Smooth muscle cell (in vitro differentiated cells): Measurements from ENCODE around the gene MAGOH. TPM values are rescaled to one million over a fixed set of nuclear protein-coding genes. Genes with fewer than 3 reads are reported as not detected.

Experiments
- DNase-seq: peaks from one replicate; lab custom pipeline; 2025; ENCODE audit not compliant: unreplicated experiment; lab: John Stamatoyannopoulos, UW
- H2AFZ ChIP-seq: fragments of 200-600 bp; sonication (generic); 2 replicates; pipeline ENCODE4 v1.6.0; 2016; ENCODE audit warnings: antibody characterized with exemption, low read depth, mild to moderate bottlenecking
- H3F3A ChIP-seq: fragments of 200-600 bp; sonication (generic); 2 replicates; pipeline ENCODE4 v1.6.0; 2017; ENCODE audit warnings: antibody characterized with exemption, low read depth
- H3K27ac ChIP-seq: fragments of 200-600 bp; sonication (generic); 2 replicates; pipeline ENCODE4 v1.5.1; 2016; ENCODE audit warnings: low read depth, mild to moderate bottlenecking
- H3K27me3 ChIP-seq: fragments of 200-600 bp; sonication (generic); 2 replicates; pipeline ENCODE4 v1.6.1; 2016; ENCODE audit warnings: low read depth, mild to moderate bottlenecking
- H3K36me3 ChIP-seq: fragments of 200-600 bp; sonication (generic); 2 replicates; pipeline ENCODE4 v1.5.1; 2016; ENCODE audit warnings: low read depth
- H3K4me1 ChIP-seq: fragments of 200-600 bp; sonication (generic); 2 replicates; pipeline ENCODE4 v1.5.1; 2016; ENCODE audit warnings: low read depth
- H3K4me2 ChIP-seq: fragments of 200-600 bp; sonication (generic); 2 replicates; pipeline ENCODE4 v1.6.0; 2016; ENCODE audit warnings: mild to moderate bottlenecking
- H3K4me3 ChIP-seq: fragments of 200-600 bp; sonication (generic); 2 replicates; pipeline ENCODE4 v1.5.1; 2016; ENCODE audit warnings: mild to moderate bottlenecking
- H3K79me2 ChIP-seq: fragments of 200-600 bp; sonication (generic); 2 replicates; pipeline ENCODE4 v1.6.0; 2016; ENCODE audit warnings: low read depth, mild to moderate bottlenecking
- H3K9ac ChIP-seq: fragments of 200-600 bp; sonication (generic); 2 replicates; pipeline ENCODE4 v1.6.0; 2016; ENCODE audit warnings: low read depth
- H3K9me3 ChIP-seq: fragments of 200-600 bp; sonication (generic); replicated peaks from 2 replicates; pipeline ENCODE4 v1.5.1; 2016; ENCODE audit warnings: low read depth
- H4K20me1 ChIP-seq: fragments of 200-600 bp; sonication (generic); 2 replicates; pipeline ENCODE4 v1.6.0; 2016; ENCODE audit warnings: low read depth
- CTCF ChIP-seq: fragments of 200-600 bp; sonication (generic); IDR thresholded peaks from 2 replicates; pipeline ENCODE4 v1.5.1; 2017; ENCODE audit warnings: borderline replicate concordance, mild to moderate bottlenecking, antibody characterized with exemption; ENCODE audit not compliant: insufficient read depth, poor library complexity, severe bottlenecking
- WGBS: methylation state at CpG from one replicate; pipeline ENCODE4 v1.1.7; 2016; ENCODE audit warnings: low lambda C conversion rate; 5-methylcytosine and 5-hydroxymethylcytosine counted together
- polyA plus RNA-seq: library from polyadenylated mRNA; unstranded; fragments of >200 nt; fragmentation: Nextera tagmentation; extraction: Ambion mirVana; gene quantifications from 2 replicates; pipeline ENCODE4 v1.2.1, GENCODE V29; 2016
- total RNA-seq: library from RNA; depleted of rRNA; stranded (reverse); fragments of >200 nt; gene quantifications from 2 replicates; pipeline ENCODE4 v1.2.3, GENCODE V29; 2014

Gene MAGOH
- total and polyA plus RNA-seq, 2 experiments from 2014 or later: 28.5 to 37.3 TPM

DNA sequence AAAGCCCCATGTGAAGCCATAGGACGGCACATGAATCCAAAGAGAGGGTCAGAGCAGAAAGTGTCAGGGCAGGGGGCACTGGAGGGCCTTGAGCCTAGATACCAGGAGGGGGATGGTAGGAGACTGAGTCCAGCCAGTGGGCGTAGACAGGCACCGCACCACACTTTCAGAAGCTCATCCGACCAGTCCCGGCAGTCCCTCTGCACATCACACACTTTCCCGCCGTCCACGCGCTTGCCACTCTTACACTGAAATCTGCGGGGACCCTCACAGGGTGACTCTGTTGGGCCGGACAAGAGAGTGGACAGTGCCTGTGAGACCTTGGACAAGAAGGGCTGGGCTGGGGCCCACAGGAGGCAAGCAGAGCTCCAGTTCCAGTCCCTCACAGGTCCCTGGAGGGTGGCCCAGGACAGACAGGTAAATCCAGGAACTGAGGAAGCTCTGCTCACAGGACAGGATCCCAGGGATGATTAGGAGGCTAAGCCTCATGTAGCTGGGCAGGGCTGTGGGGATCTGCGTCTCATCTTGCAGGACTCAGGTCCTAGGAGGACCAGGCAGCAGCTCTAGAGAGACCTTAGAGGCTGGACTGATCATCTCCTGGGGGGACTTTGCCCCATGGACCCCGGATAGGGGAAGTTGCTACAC is 36.3 kb upstream of the MAGOH start:
- H3K9ac ChIP-seq: no peak overlapping the region
- no peaks in the 10 kb centered on the region for H4K20me1 ChIP-seq
- no peak overlapping the region for H3K4me2 ChIP-seq
- 92% methylated on average over 13 of the region's 13 CpGs for WGBS
- H3F3A ChIP-seq: no peaks in the 10 kb centered on the region
- no peak overlapping the region for H3K27ac ChIP-seq
- H3K9me3 ChIP-seq: no peaks in the 10 kb centered on the region
- TF ChIP-seq CTCF: no peak
- no peaks in the 10 kb centered on the region for H3K27me3 ChIP-seq
- no peaks in the 10 kb centered on the region for H3K4me1 ChIP-seq
- no peak for DNase-seq
- H3K4me3 ChIP-seq: no peak overlapping the region
- H3K36me3 ChIP-seq: no peaks in the 10 kb centered on the region
- H2AFZ ChIP-seq: no peak overlapping the region
- H3K79me2 ChIP-seq: no peaks in the 10 kb centered on the region

DNA sequence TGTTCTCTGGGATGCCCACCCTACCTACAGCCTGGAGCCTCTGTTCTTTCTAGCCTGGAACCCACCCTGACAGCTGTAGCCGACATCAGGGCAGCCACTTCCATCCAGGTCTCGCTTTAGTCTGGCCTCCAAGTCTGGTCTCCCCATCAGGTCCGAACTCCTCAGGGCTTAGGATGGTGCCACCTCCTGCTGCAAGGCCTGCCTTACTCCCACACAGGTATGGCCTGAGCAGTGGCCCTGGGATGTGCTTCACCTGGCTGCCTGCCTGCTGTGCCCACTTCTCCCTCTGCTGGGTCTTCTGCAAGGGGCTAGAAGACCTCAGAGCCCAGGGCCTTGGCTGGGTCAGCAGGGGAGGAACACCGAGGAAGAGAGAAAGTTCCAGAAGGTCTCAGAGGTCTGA is 35.7 kb upstream of the MAGOH start:
- Histone ChIP-seq H4K20me1 (no peaks in the 10 kb centered on the region), H3K79me2 (no peaks in the 10 kb centered on the region), H3K27ac (no peak overlapping the region), H3F3A (no peaks in the 10 kb centered on the region), H3K9ac (no peak overlapping the region), H3K36me3 (no peaks in the 10 kb centered on the region), H3K4me1 (no peaks in the 10 kb centered on the region), H3K4me2 (no peak overlapping the region), H3K9me3 (no peaks in the 10 kb centered on the region), H2AFZ (no peak overlapping the region), H3K27me3 (no peaks in the 10 kb centered on the region), H3K4me3 (no peak overlapping the region)
- 98% methylated on average over 4 of the region's 4 CpGs for WGBS
- no peak for TF ChIP-seq CTCF
- no peak for DNase-seq

GRCh38 chr1:53273526-53273925 is 35.2 kb upstream of the MAGOH start:
- H3K79me2 ChIP-seq: no peaks in the 10 kb centered on the region
- H4K20me1 ChIP-seq: no peaks in the 10 kb centered on the region
- no peaks in the 10 kb centered on the region for H3F3A ChIP-seq
- 75% methylated on average over 2 of the region's 2 CpGs for WGBS
- no peaks in the 10 kb centered on the region for H3K36me3 ChIP-seq
- H3K27ac ChIP-seq: no peak overlapping the region
- no peak overlapping the region for H3K9ac ChIP-seq
- no peaks in the 10 kb centered on the region for H3K9me3 ChIP-seq
- H3K4me3 ChIP-seq: no peak overlapping the region
- H3K27me3 ChIP-seq: no peaks in the 10 kb centered on the region
- H2AFZ ChIP-seq: no peak overlapping the region
- no peak for DNase-seq
- H3K4me2 ChIP-seq: no peak overlapping the region
- no peak for TF ChIP-seq CTCF
- no peaks in the 10 kb centered on the region for H3K4me1 ChIP-seq

DNA sequence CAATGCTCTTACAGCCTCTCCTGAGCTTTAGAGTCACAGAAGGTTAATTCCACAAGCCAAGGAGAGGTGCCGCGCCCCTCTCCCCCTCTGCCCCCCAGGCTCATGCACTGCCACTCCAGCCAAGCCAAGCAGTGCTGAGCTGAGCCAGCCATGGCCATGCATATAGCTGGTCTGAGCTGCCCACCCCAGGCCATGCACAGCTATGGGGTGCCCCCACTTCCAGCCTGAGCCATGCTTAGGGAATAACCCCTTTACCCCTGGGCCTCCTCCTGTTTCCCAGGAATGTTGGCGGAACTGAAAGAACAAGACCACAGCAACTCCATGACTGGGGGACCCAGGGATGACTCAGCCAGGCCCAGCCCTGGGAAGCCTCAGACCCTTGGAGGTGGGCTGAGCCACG is 34.0 kb upstream of the MAGOH start:
- Histone ChIP-seq H3K36me3 (no peaks in the 10 kb centered on the region), H3K9me3 (no peaks in the 10 kb centered on the region), H2AFZ (no peak overlapping the region), H3F3A (no peaks in the 10 kb centered on the region), H3K4me2 (no peak overlapping the region), H3K9ac (no peak overlapping the region), H3K4me1 (no peaks in the 10 kb centered on the region), H3K4me3 (no peak overlapping the region), H3K79me2 (no peaks in the 10 kb centered on the region), H3K27me3 (no peaks in the 10 kb centered on the region), H4K20me1 (no peaks in the 10 kb centered on the region), H3K27ac (no peak overlapping the region)
- DNase-seq: no peak
- 88% methylated on average over 4 of the region's 4 CpGs for WGBS
- no peak for TF ChIP-seq CTCF
